Gastroesophageal sphincter (tissue), 4 donors: ENCODE results near the gene FGF18. TPM values are rescaled to one million over a fixed set of nuclear protein-coding genes. Genes with fewer than 3 reads are reported as not detected.
"Not testable (repeated sequence)": the region's sequence is repeated elsewhere in the genome, so short reads cannot be mapped to it uniquely, and the experiment has no call there.

Experiments
- ATAC-seq: fragments of 150-250 bp; one replicate; pipeline ENCODE4 v1.9.1; 2016; ENCODE audit warnings: mild to moderate bottlenecking, moderate library complexity
- H3K27ac ChIP-seq, 4 donors: fragments of 200-600 bp; sonication (generic) in 3 of 4; 1 replicate in 3 of 4; 2 replicates in 1 of 4; pipeline ENCODE4 v1.5.1; 2016 to 2019
- H3K27me3 ChIP-seq: fragments of 200-600 bp; sonication (generic); one replicate; pipeline ENCODE4 v1.5.1; 2019
- H3K36me3 ChIP-seq, 2 donors: fragments of 200-600 bp; sonication (generic); one replicate each; pipeline ENCODE4 v1.5.1; 2019; ENCODE audit warnings: control low read depth in 1 of 2
- H3K4me1 ChIP-seq, 3 donors: fragments of 200-600 bp; sonication (generic); 1 replicate in 2 of 3; 2 replicates in 1 of 3; pipeline ENCODE4 v1.5.1; 2016 to 2019; ENCODE audit warnings: control low read depth in 2 of 3
- H3K4me3 ChIP-seq, 2 donors: fragments of 200-600 bp; sonication (generic); one replicate each; pipeline ENCODE4 v1.5.1; 2019; ENCODE audit warnings: mild to moderate bottlenecking in 1 of 2, moderate library complexity in 1 of 2
- H3K9me3 ChIP-seq, 3 donors: fragments of 200-600 bp; sonication (generic); one replicate each; pipeline ENCODE4 v1.5.1; 2017 to 2019; ENCODE audit warnings: control low read depth in 2 of 3
- EP300 ChIP-seq: sonication (generic); formaldehyde crosslinking; IDR thresholded peaks from one replicate; pipeline ENCODE4 v1.6.1; 2017; ENCODE audit warnings: antibody characterized with exemption, mild to moderate bottlenecking
- POLR2A ChIP-seq, 2 donors: fragments of 450-650 bp; IDR thresholded peaks; one replicate each; pipeline ENCODE4 v1.6.1; 2017; ENCODE audit warnings: antibody characterized with exemption in 2 of 2, mild to moderate bottlenecking in 2 of 2, moderate library complexity in 1 of 2
- POLR2AphosphoS5 ChIP-seq: sonication (generic); formaldehyde crosslinking; IDR thresholded peaks from one replicate; pipeline ENCODE4 v1.6.1; 2017; ENCODE audit warnings: antibody characterized with exemption
- WGBS, 2 donors: methylation state at CpG; one replicate each; pipeline ENCODE4 v1.1.5; 2018; ENCODE audit warnings: low coverage in 1 of 2; 5-methylcytosine and 5-hydroxymethylcytosine counted together
- total RNA-seq, 4 donors: library from RNA; depleted of rRNA; stranded (reverse); fragments of >200 nt; gene quantifications; one replicate each; pipeline ENCODE4 v1.1.0, GENCODE V29; 2016
- TF ChIP-seq, protein P1 (sequence below), 4 experiments: fragments of 200-600 bp in 2 of 4; fragments of 450-650 bp in 2 of 4; sonication (generic) in 1 of 4; IDR thresholded peaks; one replicate each; pipeline ENCODE4 v1.5.1; 2017 to 2019; ENCODE audit warnings: antibody characterized with exemption in 4 of 4, mild to moderate bottlenecking in 2 of 4, moderate library complexity in 2 of 4

FGF18 gene
- total RNA-seq, 4 donors from 2014 or later, result 1.8 to 2.1 TPM; not detected in 2

GRCh38 chr5:171401167-171401947, 18.1 kb upstream of the FGF18 start:
- peaks cover 0 to 72% of the 10 kb centered on the region in 2 donors for H3K36me3 ChIP-seq
- no peak for ATAC-seq
- 75 to 100% methylated on average over 1 to 12 of the region's 13 CpGs for WGBS, 2 donors

GRCh38 chr5:171402751-171403150, 16.7 kb upstream of the FGF18 start:
- not testable (repeated sequence) for H3K4me3 ChIP-seq, H3K27me3 ChIP-seq, ATAC-seq, H3K9me3 ChIP-seq, H3K27ac ChIP-seq
- H3K4me1 ChIP-seq, result peaks cover 0 to 25% (median 0%) of the 10 kb centered on the region in 3 donors
- H3K36me3 ChIP-seq, result peaks cover under 1 to 73% of the 10 kb centered on the region in 2 donors

More at GRCh38 chr5:171401167-171401947, 18.1 kb upstream of the FGF18 start:
- no peak overlapping the region for H3K4me3 ChIP-seq
- TF ChIP-seq, protein P1, sequence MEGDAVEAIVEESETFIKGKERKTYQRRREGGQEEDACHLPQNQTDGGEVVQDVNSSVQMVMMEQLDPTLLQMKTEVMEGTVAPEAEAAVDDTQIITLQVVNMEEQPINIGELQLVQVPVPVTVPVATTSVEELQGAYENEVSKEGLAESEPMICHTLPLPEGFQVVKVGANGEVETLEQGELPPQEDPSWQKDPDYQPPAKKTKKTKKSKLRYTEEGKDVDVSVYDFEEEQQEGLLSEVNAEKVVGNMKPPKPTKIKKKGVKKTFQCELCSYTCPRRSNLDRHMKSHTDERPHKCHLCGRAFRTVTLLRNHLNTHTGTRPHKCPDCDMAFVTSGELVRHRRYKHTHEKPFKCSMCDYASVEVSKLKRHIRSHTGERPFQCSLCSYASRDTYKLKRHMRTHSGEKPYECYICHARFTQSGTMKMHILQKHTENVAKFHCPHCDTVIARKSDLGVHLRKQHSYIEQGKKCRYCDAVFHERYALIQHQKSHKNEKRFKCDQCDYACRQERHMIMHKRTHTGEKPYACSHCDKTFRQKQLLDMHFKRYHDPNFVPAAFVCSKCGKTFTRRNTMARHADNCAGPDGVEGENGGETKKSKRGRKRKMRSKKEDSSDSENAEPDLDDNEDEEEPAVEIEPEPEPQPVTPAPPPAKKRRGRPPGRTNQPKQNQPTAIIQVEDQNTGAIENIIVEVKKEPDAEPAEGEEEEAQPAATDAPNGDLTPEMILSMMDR (IDR thresholded peaks at IDR 0.05), result no peak
- no peak for TF ChIP-seq EP300
- TF ChIP-seq POLR2AphosphoS5, result no peak
- TF ChIP-seq POLR2A (IDR thresholded peaks at IDR 0.05), result no peak
- H3K9me3 ChIP-seq, result no peaks in the 10 kb centered on the region
- peaks cover 0 to 33% (median 0%) of the 10 kb centered on the region in 3 donors for H3K4me1 ChIP-seq
- H3K27ac ChIP-seq, result no peak overlapping the region
- H3K27me3 ChIP-seq, result no peaks in the 10 kb centered on the region

DNA sequence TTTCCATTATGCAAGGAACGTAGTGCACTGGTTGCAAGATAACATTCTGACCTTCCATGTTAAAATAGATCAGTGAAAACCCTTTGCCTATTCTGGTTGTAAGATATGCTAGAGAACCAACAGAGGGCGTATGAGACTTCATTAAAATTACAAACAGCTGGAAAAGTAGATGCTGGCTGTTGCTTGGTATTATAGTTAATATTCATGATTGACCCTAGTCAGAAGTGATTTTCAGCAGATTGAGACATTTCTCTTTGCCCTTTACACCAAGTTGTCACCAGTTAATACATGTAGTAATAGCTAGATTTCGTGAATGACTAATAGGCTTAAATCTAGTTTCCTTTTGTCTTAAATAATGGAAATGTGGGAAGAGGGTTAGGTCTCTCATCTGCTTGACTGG, 13.8 kb upstream of the FGF18 start:
- TF ChIP-seq, protein P1 (IDR thresholded peaks at IDR 0.05), result peak in 2 of 4 experiments; percentile 21 to 28
- no peak for TF ChIP-seq POLR2AphosphoS5
- TF ChIP-seq EP300, result no peak
- no peak for TF ChIP-seq POLR2A (IDR thresholded peaks at IDR 0.05)
- ATAC-seq, result no peak
- H3K36me3 ChIP-seq, result peaks cover 3 to 65% of the 10 kb centered on the region in 2 donors
- H3K27me3 ChIP-seq, result no peaks in the 10 kb centered on the region
- no peaks in the 10 kb centered on the region for H3K9me3 ChIP-seq
- no peak overlapping the region for H3K27ac ChIP-seq
- no peak overlapping the region for H3K4me3 ChIP-seq
- H3K4me1 ChIP-seq, result peaks cover 9 to 34% (median 12%) of the 10 kb centered on the region in 3 donors
- WGBS, 2 donors, result 45 to 61% methylated on average over 3 of the region's 3 CpGs

GRCh38 chr5:171407234-171407633, 12.2 kb upstream of the FGF18 start:
- Histone ChIP-seq H3K27me3 (no peaks in the 10 kb centered on the region), H3K4me3 (no peak overlapping the region), H3K36me3 (peaks cover 3 to 68% of the 10 kb centered on the region in 2 donors), H3K4me1 (peaks cover 9 to 40% (median 12%) of the 10 kb centered on the region in 3 donors), H3K27ac (no peak overlapping the region), H3K9me3 (no peaks in the 10 kb centered on the region)
- TF ChIP-seq EP300 (no peak), POLR2AphosphoS5 (no peak), POLR2A (IDR thresholded peaks at IDR 0.05) (no peak)
- TF ChIP-seq, protein P1 (IDR thresholded peaks at IDR 0.05), result no peak
- no peak for ATAC-seq
- 77 to 84% methylated on average over 4 of the region's 4 CpGs for WGBS, 2 donors

DNA sequence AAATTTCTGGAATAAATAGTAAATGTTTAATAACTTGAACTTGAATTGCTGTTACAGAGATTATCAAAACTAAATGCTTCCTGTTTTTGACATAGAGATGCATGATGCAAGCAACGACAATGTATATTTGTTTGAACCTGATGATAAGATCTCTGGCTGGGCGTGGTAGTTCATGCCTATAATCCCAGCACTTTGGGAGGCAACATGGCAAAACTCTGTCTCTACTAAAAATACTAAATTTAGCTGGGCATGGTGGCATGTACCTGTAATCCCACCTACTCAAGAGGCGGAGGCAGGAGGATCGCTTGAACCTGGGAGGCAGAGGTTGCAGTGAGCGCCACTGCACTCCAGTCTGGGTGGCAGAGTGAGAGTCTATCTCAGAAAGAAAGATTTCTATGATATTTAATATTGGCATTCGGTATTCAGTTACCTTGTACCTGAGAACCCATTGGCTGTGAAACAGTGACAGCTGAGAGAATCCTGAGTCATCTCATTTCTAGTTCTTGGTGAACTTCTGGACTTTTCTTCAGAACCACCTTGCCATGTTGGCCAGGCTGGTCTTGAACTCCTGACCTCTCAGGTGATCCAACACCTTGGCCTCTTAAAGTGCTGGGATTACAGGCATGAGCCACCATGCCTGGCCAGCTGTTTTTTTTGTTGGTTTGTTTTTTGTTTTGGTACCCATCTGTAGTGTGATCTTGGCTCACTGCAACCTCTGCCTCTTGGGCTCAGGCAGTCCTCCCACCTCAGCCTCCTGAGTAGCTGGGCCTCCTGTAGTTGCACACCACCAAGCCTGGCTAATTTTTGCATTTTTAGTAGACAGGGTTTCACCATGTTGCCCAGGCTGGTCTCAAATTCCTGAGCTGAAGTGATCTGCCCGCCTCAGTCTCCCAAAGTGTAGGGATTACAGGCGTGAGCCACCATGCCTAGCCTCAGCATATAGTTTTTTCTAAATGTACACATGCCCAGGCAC, 10.0 kb upstream of the FGF18 start:
- no peak for TF ChIP-seq POLR2A (IDR thresholded peaks at IDR 0.05)
- TF ChIP-seq POLR2AphosphoS5, result no peak
- no peak for ATAC-seq
- H3K9me3 ChIP-seq, result no peaks in the 10 kb centered on the region
- H3K27me3 ChIP-seq, result no peaks in the 10 kb centered on the region
- 90 to 100% methylated on average over 5 to 8 of the region's 8 CpGs for WGBS, 2 donors
- H3K27ac ChIP-seq, result peak overlapping the region in 2 of 4 donors; percentile 1 to 34
- peaks cover 3 to 90% of the 10 kb centered on the region in 2 donors for H3K36me3 ChIP-seq
- peaks cover 9 to 40% (median 12%) of the 10 kb centered on the region in 3 donors for H3K4me1 ChIP-seq
- H3K4me3 ChIP-seq, result no peak overlapping the region
